Glutamatergic neuron (in vitro differentiated cells): ENCODE results near the gene PAOX. TPM values are rescaled to one million over a fixed set of nuclear protein-coding genes. Genes with fewer than 3 reads are reported as not detected.
"Not testable (repeated sequence)": the region's sequence is repeated elsewhere in the genome, so short reads cannot be mapped to it uniquely, and the experiment has no call there.

Experiments
- DNase-seq: peaks from one replicate; pipeline ENCODE4 v3.0.0; 2022
- H3K27ac Mint-ChIP-seq: one replicate; pipeline ENCODE4 v1.8.0; 2020; ENCODE audit warnings: mild to moderate bottlenecking, mixed read lengths, inconsistent platforms; ENCODE audit not compliant: unreplicated experiment
- H3K27me3 Mint-ChIP-seq: one replicate; pipeline ENCODE4 v1.8.0; 2020; ENCODE audit warnings: mild to moderate bottlenecking, moderate library complexity, mixed read lengths, inconsistent platforms; ENCODE audit not compliant: unreplicated experiment
- H3K36me3 Mint-ChIP-seq: one replicate; pipeline ENCODE4 v1.8.0; 2020; ENCODE audit warnings: mild to moderate bottlenecking, mixed read lengths, inconsistent platforms; ENCODE audit not compliant: unreplicated experiment
- H3K4me1 Mint-ChIP-seq: one replicate; pipeline ENCODE4 v1.8.0; 2020; ENCODE audit warnings: mild to moderate bottlenecking, low read depth, mixed read lengths, inconsistent platforms; ENCODE audit not compliant: unreplicated experiment
- H3K4me3 Mint-ChIP-seq: one replicate; pipeline ENCODE4 v1.8.0; 2020; ENCODE audit warnings: mild to moderate bottlenecking, mixed read lengths, inconsistent platforms; ENCODE audit not compliant: unreplicated experiment
- H3K9me3 Mint-ChIP-seq: one replicate; pipeline ENCODE4 v1.8.0; 2020; ENCODE audit warnings: mild to moderate bottlenecking, moderate library complexity, mixed read lengths, inconsistent platforms; ENCODE audit not compliant: unreplicated experiment
- total RNA-seq: library from RNA; stranded (reverse); fragmentation: NEBNext Ultra II Directional; extraction: Animal tissue kit (Norgen Biotek cat#: 25700); gene quantifications from one replicate; pipeline ENCODE4 v1.2.1, GENCODE V29; 2021; ENCODE audit not compliant: unreplicated experiment
- TF ChIP-seq, protein P1 (sequence below): fragments of 200-600 bp; sonication (generic); IDR thresholded peaks from one replicate; pipeline ENCODE4 v1.5.0; 2021; ENCODE audit not compliant: partially characterized antibody, unreplicated experiment

PAOX gene
- total RNA-seq, 1 donor from 2014 or later: 12.7 TPM

GRCh38 chr10:133379801-133380666 lies 972 bp downstream of the PAOX start:
- DNase-seq: no peak
- Mint-ChIP-seq H3K36me3 (no peaks in the 10 kb centered on the region), H3K9me3 (peaks cover 11% of the 10 kb centered on the region), H3K4me3 (peak overlapping the region; percentile 70), H3K4me1 (peaks cover 16% of the 10 kb centered on the region), H3K27ac (peak overlapping the region; percentile 43), H3K27me3 (peaks cover 14% of the 10 kb centered on the region)
- TF ChIP-seq, protein P1, sequence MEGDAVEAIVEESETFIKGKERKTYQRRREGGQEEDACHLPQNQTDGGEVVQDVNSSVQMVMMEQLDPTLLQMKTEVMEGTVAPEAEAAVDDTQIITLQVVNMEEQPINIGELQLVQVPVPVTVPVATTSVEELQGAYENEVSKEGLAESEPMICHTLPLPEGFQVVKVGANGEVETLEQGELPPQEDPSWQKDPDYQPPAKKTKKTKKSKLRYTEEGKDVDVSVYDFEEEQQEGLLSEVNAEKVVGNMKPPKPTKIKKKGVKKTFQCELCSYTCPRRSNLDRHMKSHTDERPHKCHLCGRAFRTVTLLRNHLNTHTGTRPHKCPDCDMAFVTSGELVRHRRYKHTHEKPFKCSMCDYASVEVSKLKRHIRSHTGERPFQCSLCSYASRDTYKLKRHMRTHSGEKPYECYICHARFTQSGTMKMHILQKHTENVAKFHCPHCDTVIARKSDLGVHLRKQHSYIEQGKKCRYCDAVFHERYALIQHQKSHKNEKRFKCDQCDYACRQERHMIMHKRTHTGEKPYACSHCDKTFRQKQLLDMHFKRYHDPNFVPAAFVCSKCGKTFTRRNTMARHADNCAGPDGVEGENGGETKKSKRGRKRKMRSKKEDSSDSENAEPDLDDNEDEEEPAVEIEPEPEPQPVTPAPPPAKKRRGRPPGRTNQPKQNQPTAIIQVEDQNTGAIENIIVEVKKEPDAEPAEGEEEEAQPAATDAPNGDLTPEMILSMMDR: no peak

DNA sequence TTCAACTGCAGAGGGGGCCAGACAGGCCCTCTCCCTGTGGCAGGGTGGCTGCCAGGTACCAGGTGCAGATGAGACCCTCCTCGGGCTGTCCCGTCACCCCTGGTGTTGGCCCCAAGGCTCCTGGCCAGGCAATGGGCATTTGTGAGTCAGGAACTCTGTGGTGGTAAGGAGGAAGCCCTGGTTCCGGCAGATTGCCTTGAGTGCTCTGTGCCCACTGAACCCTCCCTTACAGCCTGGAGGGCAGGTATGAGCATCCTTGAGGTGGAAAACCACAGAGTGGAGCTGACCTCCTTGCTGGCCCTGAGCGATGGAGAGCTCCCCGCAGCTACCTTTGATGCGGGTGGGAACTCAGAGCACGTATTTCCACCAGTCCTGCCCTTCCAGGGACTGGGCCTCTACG lies 2.0 kb downstream of the PAOX start:
- DNase-seq: no peak
- H3K36me3 Mint-ChIP-seq: no peaks in the 10 kb centered on the region
- peaks cover 10% of the 10 kb centered on the region for H3K9me3 Mint-ChIP-seq
- peaks cover 9% of the 10 kb centered on the region for H3K27me3 Mint-ChIP-seq
- H3K27ac Mint-ChIP-seq: no peak overlapping the region
- TF ChIP-seq, protein P1: no peak
- no peak overlapping the region for H3K4me3 Mint-ChIP-seq
- H3K4me1 Mint-ChIP-seq: peaks cover 16% of the 10 kb centered on the region

DNA sequence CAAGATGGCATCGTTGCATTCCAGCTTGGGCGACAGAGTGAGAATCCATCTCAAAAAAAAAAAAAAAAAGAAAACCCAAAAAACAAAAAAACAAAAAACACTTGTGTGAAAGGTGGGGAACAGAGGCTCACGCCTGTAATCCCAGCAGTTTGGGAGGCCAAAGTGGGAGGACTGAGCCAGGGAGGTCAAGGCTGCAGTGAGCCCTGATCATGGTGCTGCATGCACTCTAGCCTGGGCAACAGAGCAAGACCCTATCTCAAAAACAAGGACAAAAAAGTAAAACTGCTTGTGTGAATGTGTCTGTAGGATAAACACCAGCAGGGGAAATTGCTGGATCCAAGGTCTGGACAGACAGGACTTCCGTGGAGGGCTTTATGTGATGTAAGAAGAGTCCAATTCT lies 4.5 kb downstream of the PAOX start:
- DNase-seq: no peak
- Mint-ChIP-seq H3K4me1 (peaks cover 11% of the 10 kb centered on the region), H3K36me3 (no peaks in the 10 kb centered on the region), H3K27me3 (peaks cover 7% of the 10 kb centered on the region), H3K4me3 (no peak overlapping the region), H3K9me3 (peaks cover 7% of the 10 kb centered on the region), H3K27ac (no peak overlapping the region)
- TF ChIP-seq, protein P1: no peak

DNA sequence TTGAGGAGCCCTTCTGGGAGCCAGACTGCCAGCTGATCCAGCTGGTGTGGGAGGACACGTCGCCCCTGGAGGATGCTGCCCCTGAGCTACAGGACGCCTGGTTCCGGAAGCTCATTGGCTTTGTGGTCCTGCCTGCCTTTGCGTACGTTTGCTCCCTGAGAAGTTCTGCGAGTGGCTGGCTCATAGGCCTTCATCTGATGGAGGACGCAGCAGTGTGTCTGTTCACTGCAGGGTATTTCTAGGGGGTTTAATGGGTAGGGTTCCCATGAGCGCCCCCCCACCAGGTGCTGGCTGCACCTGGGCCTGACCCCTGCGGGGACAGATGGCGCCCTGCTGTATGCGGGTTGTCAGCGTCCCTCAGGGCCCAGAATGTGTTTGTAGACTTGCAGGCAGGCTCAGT lies 5.0 kb downstream of the PAOX start:
- no peaks in the 10 kb centered on the region for H3K36me3 Mint-ChIP-seq
- peak overlapping the region; percentile 32 for H3K4me3 Mint-ChIP-seq
- TF ChIP-seq, protein P1: no peak
- H3K4me1 Mint-ChIP-seq: peaks cover 11% of the 10 kb centered on the region
- DNase-seq: no peak
- peaks cover 7% of the 10 kb centered on the region for H3K9me3 Mint-ChIP-seq
- H3K27me3 Mint-ChIP-seq: peaks cover 7% of the 10 kb centered on the region
- peak overlapping the region; percentile 46 for H3K27ac Mint-ChIP-seq

DNA sequence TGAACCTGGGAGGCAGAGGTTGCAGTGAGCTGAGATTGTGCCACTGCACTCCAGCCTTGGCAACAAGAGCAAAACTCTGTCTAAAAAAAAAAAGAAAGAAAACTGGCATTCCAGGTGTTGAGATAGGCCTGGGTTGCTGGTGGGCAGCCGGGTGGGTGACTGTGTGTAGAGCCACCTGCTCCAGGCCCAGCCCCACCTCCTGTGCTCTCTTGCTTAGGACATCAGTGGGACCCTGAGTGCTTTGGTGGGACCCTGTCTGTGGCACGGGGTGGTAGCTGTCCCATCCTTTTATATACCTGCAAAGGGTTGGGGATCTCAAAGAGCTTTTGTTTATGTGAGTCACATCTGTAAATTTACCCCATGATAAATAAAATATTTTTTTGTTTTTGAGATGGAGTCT lies 6.2 kb downstream of the PAOX start:
- Mint-ChIP-seq H3K4me1 (peaks cover 11% of the 10 kb centered on the region), H3K9me3 (peaks cover 7% of the 10 kb centered on the region), H3K27ac (no peak overlapping the region), H3K4me3 (no peak overlapping the region), H3K27me3 (peaks cover 7% of the 10 kb centered on the region), H3K36me3 (no peaks in the 10 kb centered on the region)
- TF ChIP-seq, protein P1: no peak
- no peak for DNase-seq

GRCh38 chr10:133386951-133387350 lies 7.9 kb downstream of the PAOX start:
- not testable (repeated sequence) for H3K4me3 Mint-ChIP-seq, H3K9me3 Mint-ChIP-seq, H3K27me3 Mint-ChIP-seq, H3K4me1 Mint-ChIP-seq, DNase-seq, H3K27ac Mint-ChIP-seq, H3K36me3 Mint-ChIP-seq
